Liver (tissue), 3 donors: ENCODE measurements around the gene MAML3.

Experiments used
- CTCF ChIP-seq: fragments of 150-350 bp; IDR thresholded peaks from 2 replicates; pipeline ENCODE4 v1.5.1; 2017; ENCODE audit warnings: improper control_type of control experiment, low read depth, low read length; ENCODE audit not compliant: missing input control
- GABPA ChIP-seq, 2 donors: IDR thresholded peaks in 1 of 2; conservative IDR thresholded peaks in 1 of 2; 2 replicates each; pipeline ENCODE4 v1.6.1; 2016; ENCODE audit warnings: antibody characterized with exemption in 2 of 2, mild to moderate bottlenecking in 1 of 2, moderate library complexity in 1 of 2
- donor health status: healthy.
- donor health status: healthy.

- no peak for TF ChIP-seq CTCF
- TF ChIP-seq GABPA (IDR thresholded peaks at IDR 0.05 in 1 of 2, conservative IDR thresholded peaks at IDR 0.05 in 1 of 2), result no peak
These were observed 149.5 kb downstream of the MAML3 start for GRCh38 chr4:140004549-140004895.
